IPS-18a (cell line): ENCODE measurements around the gene IFI44.

Experiments used
- H3K27ac ChIP-seq: one replicate; pipeline ENCODE4 v1.5.1; 2013; ENCODE audit warnings: low read length
- H3K27me3 ChIP-seq: one replicate; pipeline ENCODE4 v1.6.1; 2013; ENCODE audit warnings: mild to moderate bottlenecking, low read length; ENCODE audit not compliant: control insufficient read depth, insufficient read depth
- H3K36me3 ChIP-seq: one replicate; pipeline ENCODE4 v1.6.1; 2013; ENCODE audit warnings: low read depth, low read length; ENCODE audit not compliant: control insufficient read depth
- H3K4me1 ChIP-seq: one replicate; pipeline ENCODE4 v1.6.1; 2013; ENCODE audit warnings: low read depth, low read length; ENCODE audit not compliant: control insufficient read depth
- H3K4me3 ChIP-seq: one replicate; pipeline ENCODE4 v1.5.1; 2013; ENCODE audit warnings: low read length
- H3K9ac ChIP-seq: one replicate; pipeline ENCODE4 v1.6.1; 2013; ENCODE audit warnings: mild to moderate bottlenecking, low read length, moderate library complexity
- H3K9me3 ChIP-seq: one replicate; pipeline ENCODE4 v1.6.1; 2013; ENCODE audit warnings: low read depth, low read length; ENCODE audit not compliant: control insufficient read depth

The IFI44 gene

GRCh38 chr1:78678324-78678723 is 28.7 kb downstream of the IFI44 start:
- no peak overlapping the region for H3K9ac ChIP-seq
- no peaks in the 10 kb centered on the region for H3K36me3 ChIP-seq
- no peak overlapping the region for H3K4me3 ChIP-seq
- H3K9me3 ChIP-seq, result no peaks in the 10 kb centered on the region
- H3K27me3 ChIP-seq, result no peaks in the 10 kb centered on the region
- H3K4me1 ChIP-seq, result no peaks in the 10 kb centered on the region
- H3K27ac ChIP-seq, result no peak overlapping the region

GRCh38 chr1:78681265-78681664 is 31.6 kb downstream of the IFI44 start:
- H3K27ac ChIP-seq, result no peak overlapping the region
- no peaks in the 10 kb centered on the region for H3K36me3 ChIP-seq
- H3K9me3 ChIP-seq, result no peaks in the 10 kb centered on the region
- H3K9ac ChIP-seq, result no peak overlapping the region
- no peak overlapping the region for H3K4me3 ChIP-seq
- H3K4me1 ChIP-seq, result no peaks in the 10 kb centered on the region
- H3K27me3 ChIP-seq, result no peaks in the 10 kb centered on the region

GRCh38 chr1:78682496-78682895 is 32.9 kb downstream of the IFI44 start:
- Histone ChIP-seq H3K27ac (no peak overlapping the region), H3K27me3 (no peaks in the 10 kb centered on the region), H3K4me3 (no peak overlapping the region), H3K9ac (no peak overlapping the region), H3K9me3 (no peaks in the 10 kb centered on the region), H3K4me1 (no peaks in the 10 kb centered on the region), H3K36me3 (no peaks in the 10 kb centered on the region)

- H3K27ac ChIP-seq, result no peak overlapping the region
- no peak overlapping the region for H3K9ac ChIP-seq
- no peaks in the 10 kb centered on the region for H3K4me1 ChIP-seq
- H3K9me3 ChIP-seq, result no peaks in the 10 kb centered on the region
- H3K27me3 ChIP-seq, result no peaks in the 10 kb centered on the region
- H3K36me3 ChIP-seq, result no peaks in the 10 kb centered on the region
- no peak overlapping the region for H3K4me3 ChIP-seq
These were observed 33.4 kb downstream of the IFI44 start for GRCh38 chr1:78683079-78683478.

GRCh38 chr1:78687315-78687714 is 37.7 kb downstream of the IFI44 start:
- no peak overlapping the region for H3K4me3 ChIP-seq
- no peak overlapping the region for H3K27ac ChIP-seq
- no peaks in the 10 kb centered on the region for H3K36me3 ChIP-seq
- H3K9me3 ChIP-seq, result no peaks in the 10 kb centered on the region
- H3K27me3 ChIP-seq, result no peaks in the 10 kb centered on the region
- no peaks in the 10 kb centered on the region for H3K4me1 ChIP-seq
- no peak overlapping the region for H3K9ac ChIP-seq

GRCh38 chr1:78687914-78688313 is 38.3 kb downstream of the IFI44 start:
- H3K27ac ChIP-seq, result no peak overlapping the region
- no peaks in the 10 kb centered on the region for H3K4me1 ChIP-seq
- no peaks in the 10 kb centered on the region for H3K9me3 ChIP-seq
- H3K36me3 ChIP-seq, result no peaks in the 10 kb centered on the region
- H3K9ac ChIP-seq, result no peak overlapping the region
- no peak overlapping the region for H3K4me3 ChIP-seq
- H3K27me3 ChIP-seq, result no peaks in the 10 kb centered on the region

- Histone ChIP-seq H3K4me1 (no peaks in the 10 kb centered on the region), H3K27ac (no peak overlapping the region), H3K36me3 (no peaks in the 10 kb centered on the region), H3K9me3 (no peaks in the 10 kb centered on the region), H3K27me3 (no peaks in the 10 kb centered on the region), H3K9ac (no peak overlapping the region), H3K4me3 (no peak overlapping the region)
These were observed 39.1 kb downstream of the IFI44 start for GRCh38 chr1:78688697-78689096.

GRCh38 chr1:78690516-78690915 is 40.9 kb downstream of the IFI44 start:
- H3K27ac ChIP-seq, result no peak overlapping the region
- H3K4me3 ChIP-seq, result no peak overlapping the region
- H3K9ac ChIP-seq, result no peak overlapping the region
- no peaks in the 10 kb centered on the region for H3K9me3 ChIP-seq
- H3K36me3 ChIP-seq, result no peaks in the 10 kb centered on the region
- no peaks in the 10 kb centered on the region for H3K27me3 ChIP-seq
- H3K4me1 ChIP-seq, result no peaks in the 10 kb centered on the region

- no peak overlapping the region for H3K4me3 ChIP-seq
- no peak overlapping the region for H3K27ac ChIP-seq
- H3K4me1 ChIP-seq, result no peaks in the 10 kb centered on the region
- H3K27me3 ChIP-seq, result no peaks in the 10 kb centered on the region
- H3K9ac ChIP-seq, result no peak overlapping the region
- no peaks in the 10 kb centered on the region for H3K9me3 ChIP-seq
- no peaks in the 10 kb centered on the region for H3K36me3 ChIP-seq
These were observed 42.5 kb downstream of the IFI44 start for GRCh38 chr1:78691995-78692747.

GRCh38 chr1:78699813-78700212 is 50.2 kb downstream of the IFI44 start:
- no peaks in the 10 kb centered on the region for H3K27me3 ChIP-seq
- H3K36me3 ChIP-seq, result no peaks in the 10 kb centered on the region
- no peak overlapping the region for H3K9ac ChIP-seq
- H3K27ac ChIP-seq, result no peak overlapping the region
- no peaks in the 10 kb centered on the region for H3K4me1 ChIP-seq
- no peak overlapping the region for H3K4me3 ChIP-seq
- H3K9me3 ChIP-seq, result no peaks in the 10 kb centered on the region

- no peaks in the 10 kb centered on the region for H3K36me3 ChIP-seq
- H3K9me3 ChIP-seq, result no peaks in the 10 kb centered on the region
- no peak overlapping the region for H3K27ac ChIP-seq
- no peak overlapping the region for H3K4me3 ChIP-seq
- no peaks in the 10 kb centered on the region for H3K4me1 ChIP-seq
- no peaks in the 10 kb centered on the region for H3K27me3 ChIP-seq
- H3K9ac ChIP-seq, result no peak overlapping the region
These were observed 52.8 kb downstream of the IFI44 start for GRCh38 chr1:78702426-78702825.

GRCh38 chr1:78703806-78704205 is 54.2 kb downstream of the IFI44 start:
- H3K27ac ChIP-seq, result no peak overlapping the region
- no peaks in the 10 kb centered on the region for H3K27me3 ChIP-seq
- H3K4me1 ChIP-seq, result no peaks in the 10 kb centered on the region
- no peak overlapping the region for H3K9ac ChIP-seq
- H3K9me3 ChIP-seq, result no peaks in the 10 kb centered on the region
- H3K36me3 ChIP-seq, result no peaks in the 10 kb centered on the region
- no peak overlapping the region for H3K4me3 ChIP-seq
